Measurements from ENCODE around the gene DCAF4. TPM values are rescaled to one million over a fixed set of nuclear protein-coding genes. Genes with fewer than 3 reads are reported as not detected.
A peak's percentile ranks its signal among the peaks of the same experiment; 100 is the strongest.

Gene DCAF4
- total RNA-seq, 1 experiment from 2014 or later, result 19.6 TPM

GRCh38 chr14:72926292-72927028 lies at the start of gene DCAF4 (continued):
- TF ChIP-seq MAX (CRISPR knock-in tag; IDR thresholded peaks at IDR 0.05) (peak; percentile 95), ATF3 (CRISPR knock-in tag; conservative IDR thresholded peaks at IDR 0.05) (0 out of 2 replicates have a peak, but pooled peaks have one; percentile 45), NFE2L1 (CRISPR knock-in tag; IDR thresholded peaks at IDR 0.05) (peak; percentile 53; the same call in 1 of the 2 replicates), FOXJ3 (CRISPR knock-in tag; IDR thresholded peaks at IDR 0.05; ENCODE audit: borderline replicate concordance) (no peak), ZNF121 (CRISPR knock-in tag; IDR thresholded peaks at IDR 0.05) (no peak), ZNF317 (CRISPR knock-in tag; IDR thresholded peaks at IDR 0.05; ENCODE audit: borderline replicate concordance, low read depth) (0 out of 2 replicates have a peak, but pooled peaks have one; percentile 6), ZNF232 (CRISPR knock-in tag; IDR thresholded peaks at IDR 0.05) (peak; percentile 80; the same call in 1 of the 2 replicates), MYBL2 (CRISPR knock-in tag; IDR thresholded peaks at IDR 0.05) (peak; percentile 83; the same call in 1 of the 2 replicates), SMAD4 (CRISPR knock-in tag; IDR thresholded peaks at IDR 0.05) (no peak), MLX (CRISPR knock-in tag; IDR thresholded peaks at IDR 0.05) (no peak), AR (CRISPR knock-in tag; IDR thresholded peaks at IDR 0.05) (no peak), ZNF138 (CRISPR knock-in tag; conservative IDR thresholded peaks at IDR 0.05) (0 out of 2 replicates have a peak, but pooled peaks have one; percentile 27), ERG (CRISPR knock-in tag; IDR thresholded peaks at IDR 0.05) (no peak)

- Mint-ChIP-seq H3K4me1 (peaks cover 23% of the 10 kb centered on the region), H3K36me3 (peaks cover 7% of the 10 kb centered on the region), H3K27ac (0 out of 2 replicates have a peak overlapping the region, but pooled peaks have one; percentile 8), H3K9me3 (peaks cover 11% of the 10 kb centered on the region), H3K27me3 (ENCODE audit: low read depth) (peaks cover 10% of the 10 kb centered on the region), H3K4me3 (no peak overlapping the region)
- peak; percentile 94 for ATAC-seq
- DNase-seq (ENCODE audit: low spot score), result peak; percentile 45
- ChIA-PET CTCF (interaction anchor here (0.6 to 1.8 kb wide), 12 partner anchors 12 to 596 kb away, joined by 3 to 12 read pairs (median 3); partner anchors contain the start of gene DPF3), POLR2A (interaction anchor here (0.9 kb wide), 1 partner anchor 14 kb away, joined by 3 read pairs; no protein-coding TSS in a partner anchor)
- TF ChIP-seq OVOL2 (CRISPR knock-in tag; IDR thresholded peaks at IDR 0.05; ENCODE audit: borderline replicate concordance) (no peak), NFE2L1 (CRISPR knock-in tag; IDR thresholded peaks at IDR 0.05) (no peak), FOXP4 (CRISPR knock-in tag; IDR thresholded peaks at IDR 0.05) (no peak), ATF1 (CRISPR knock-in tag; IDR thresholded peaks at IDR 0.05) (no peak), ZSCAN18 (CRISPR knock-in tag; IDR thresholded peaks at IDR 0.05) (no peak), JAZF1 (CRISPR knock-in tag; IDR thresholded peaks at IDR 0.05) (no peak), SOX15 (CRISPR knock-in tag; IDR thresholded peaks at IDR 0.05) (no peak), STAT6 (CRISPR knock-in tag; conservative IDR thresholded peaks at IDR 0.05; ENCODE audit: low read depth) (no peak), ERG (CRISPR knock-in tag; IDR thresholded peaks at IDR 0.05) (no peak)
These were observed 49.6 kb upstream of the DCAF4 start for GRCh38 chr14:72876710-72877063.

Data from WTC11 (cell line).